ENCODE results near the gene NHERF1. TPM values are rescaled to one million over a fixed set of nuclear protein-coding genes. Genes with fewer than 3 reads are reported as not detected.
A peak's percentile ranks its signal among the peaks of the same experiment; 100 is the strongest.

NHERF1 gene
- total RNA-seq, 2 donors from 2014 or later = 76.2 to 160 TPM

DNA sequence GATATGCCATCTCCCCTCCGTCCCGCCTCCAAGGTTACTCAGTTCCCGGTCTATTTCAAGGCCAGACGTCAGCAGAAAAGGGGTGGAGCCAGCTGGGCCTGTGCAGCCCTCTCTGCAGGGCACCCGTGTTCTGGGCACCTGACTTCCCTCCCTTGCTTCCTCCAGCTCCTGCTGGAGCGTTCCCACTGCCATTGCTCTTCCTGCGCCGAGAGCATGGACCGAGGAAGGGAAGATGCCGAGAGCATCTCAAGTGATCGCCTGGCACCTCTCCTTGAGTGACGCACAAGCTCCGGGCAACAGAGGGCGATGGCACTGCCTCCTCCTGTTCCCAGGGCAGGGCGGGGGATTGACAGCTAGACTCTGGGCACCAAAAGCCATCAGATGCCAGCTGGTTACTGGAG lies 57.2 kb downstream of the NHERF1 start:
- H3K4me1 Mint-ChIP-seq = peaks cover 4% of the 10 kb centered on the region
- H3K4me3 Mint-ChIP-seq = no peak overlapping the region
- H3K9me3 Mint-ChIP-seq = no peaks in the 10 kb centered on the region
- no peak for ATAC-seq (replicated peaks)
- H3K27ac Mint-ChIP-seq = no peak overlapping the region
- H3K27me3 Mint-ChIP-seq = no peaks in the 10 kb centered on the region
- H3K36me3 Mint-ChIP-seq (ENCODE audit: low read depth) = peaks cover 41% of the 10 kb centered on the region

DNA sequence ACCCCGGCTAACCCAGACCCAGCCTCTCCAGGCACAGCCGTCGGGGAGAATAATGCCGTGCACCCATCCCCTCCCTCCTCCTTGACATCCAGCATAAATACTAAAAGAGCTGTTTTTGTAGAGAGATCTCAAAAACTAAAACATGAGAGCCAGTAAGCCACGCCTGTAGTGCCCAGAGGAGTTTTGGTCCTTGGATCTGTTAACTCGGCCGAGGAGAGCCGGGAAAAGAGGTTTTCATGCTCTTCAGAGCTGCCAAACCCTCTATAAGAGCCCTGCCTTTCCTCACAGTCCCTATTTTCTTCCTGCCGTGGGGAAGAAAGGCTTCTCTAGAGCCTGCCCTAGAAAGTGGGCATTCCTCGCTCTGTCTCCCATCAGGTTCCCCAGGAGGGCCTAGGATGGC lies 57.9 kb downstream of the NHERF1 start:
- Mint-ChIP-seq H3K36me3 (ENCODE audit: low read depth) (peaks cover 47% of the 10 kb centered on the region), H3K27me3 (no peaks in the 10 kb centered on the region), H3K4me3 (no peak overlapping the region), H3K4me1 (peaks cover 4% of the 10 kb centered on the region), H3K27ac (no peak overlapping the region), H3K9me3 (no peaks in the 10 kb centered on the region)
- no peak for ATAC-seq (replicated peaks)

DNA sequence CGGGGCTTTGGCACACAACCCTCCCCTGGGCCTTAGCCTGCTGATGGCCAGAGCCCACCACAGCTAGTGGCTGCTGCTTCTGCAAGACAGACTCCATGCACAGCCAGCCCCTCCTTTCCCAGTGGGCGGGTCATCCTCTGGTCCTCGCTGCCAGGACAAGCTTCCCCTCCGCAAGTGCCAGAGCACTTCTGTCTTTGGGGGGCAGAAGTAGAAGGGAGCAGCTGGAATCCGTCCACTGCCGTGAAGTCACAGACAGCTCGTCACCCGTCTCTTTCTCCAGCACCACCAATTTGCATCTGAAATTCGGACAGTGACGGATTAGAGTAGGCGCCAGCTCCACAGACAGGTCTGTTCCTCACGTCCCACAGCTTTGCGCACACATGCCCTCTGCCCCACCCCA lies 59.0 kb downstream of the NHERF1 start:
- no peak for ATAC-seq (replicated peaks)
- H3K4me3 Mint-ChIP-seq = no peak overlapping the region
- no peak overlapping the region for H3K27ac Mint-ChIP-seq
- no peaks in the 10 kb centered on the region for H3K9me3 Mint-ChIP-seq
- peaks cover 43% of the 10 kb centered on the region for H3K36me3 Mint-ChIP-seq (ENCODE audit: low read depth)
- no peaks in the 10 kb centered on the region for H3K27me3 Mint-ChIP-seq
- H3K4me1 Mint-ChIP-seq = peaks cover 4% of the 10 kb centered on the region

DNA sequence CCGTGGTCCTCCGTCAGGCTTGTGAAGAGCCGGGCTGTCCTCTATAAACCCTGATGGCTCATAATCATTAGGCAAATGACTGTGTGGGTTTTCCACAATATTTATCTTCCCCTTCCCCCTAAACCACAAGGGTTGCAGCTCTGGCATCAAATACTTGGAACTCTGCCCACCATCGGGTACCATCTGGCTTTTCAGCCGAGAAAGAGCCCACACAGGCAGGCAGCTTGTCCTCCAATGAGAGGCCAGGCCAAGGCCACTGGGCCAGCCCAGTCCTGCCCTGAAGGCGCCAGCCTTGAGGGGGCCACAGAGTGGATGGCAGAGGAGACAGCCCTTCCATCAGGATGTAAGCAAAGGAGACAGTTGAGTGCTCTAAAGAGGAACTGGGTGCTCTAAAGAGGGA lies 59.5 kb downstream of the NHERF1 start:
- no peak overlapping the region for H3K4me3 Mint-ChIP-seq
- peaks cover 4% of the 10 kb centered on the region for H3K4me1 Mint-ChIP-seq
- no peaks in the 10 kb centered on the region for H3K27me3 Mint-ChIP-seq
- ATAC-seq (replicated peaks) = no peak
- no peaks in the 10 kb centered on the region for H3K9me3 Mint-ChIP-seq
- H3K27ac Mint-ChIP-seq = no peak overlapping the region
- H3K36me3 Mint-ChIP-seq (ENCODE audit: low read depth) = peaks cover 43% of the 10 kb centered on the region

DNA sequence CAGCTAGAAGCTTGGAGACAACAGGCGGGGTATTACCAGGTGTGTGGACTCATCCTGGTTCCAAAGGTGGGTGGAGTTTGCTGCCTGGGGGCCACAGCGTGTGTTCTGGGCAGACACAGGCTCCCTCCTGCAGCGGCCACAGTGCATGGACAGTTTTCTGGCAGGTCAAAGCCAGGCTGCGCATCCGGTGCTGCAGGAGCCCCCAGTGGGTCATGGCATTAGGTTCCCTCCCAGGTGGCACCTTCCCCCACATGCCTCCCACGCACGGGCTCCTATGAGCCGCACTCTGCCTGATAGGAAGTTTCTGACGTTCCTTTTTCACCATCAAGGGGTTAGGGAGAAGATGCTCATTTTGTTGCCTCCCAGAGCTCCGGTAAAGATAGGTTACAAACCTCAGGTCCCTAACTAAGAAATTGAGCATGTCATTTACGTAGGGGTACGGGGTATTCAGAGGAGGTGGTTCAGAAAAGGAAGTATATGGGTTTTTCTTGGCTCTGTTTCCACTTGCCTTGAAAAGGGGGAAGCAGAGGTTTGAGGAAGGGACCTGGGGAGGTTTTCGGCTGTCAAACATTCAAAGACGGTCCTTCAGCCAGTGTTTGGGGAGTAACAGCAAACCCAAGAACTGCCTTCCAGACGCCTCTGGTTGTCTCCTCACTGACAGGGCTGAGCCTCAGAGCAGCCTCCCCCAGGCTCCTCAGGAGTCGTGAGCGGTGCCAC lies 60.4 kb downstream of the NHERF1 start:
- no peak for ATAC-seq (replicated peaks)
- no peaks in the 10 kb centered on the region for H3K9me3 Mint-ChIP-seq
- no peak overlapping the region for H3K27ac Mint-ChIP-seq
- peaks cover 4% of the 10 kb centered on the region for H3K4me1 Mint-ChIP-seq
- no peaks in the 10 kb centered on the region for H3K27me3 Mint-ChIP-seq
- no peak overlapping the region for H3K4me3 Mint-ChIP-seq
- H3K36me3 Mint-ChIP-seq (ENCODE audit: low read depth) = peaks cover 44% of the 10 kb centered on the region

DNA sequence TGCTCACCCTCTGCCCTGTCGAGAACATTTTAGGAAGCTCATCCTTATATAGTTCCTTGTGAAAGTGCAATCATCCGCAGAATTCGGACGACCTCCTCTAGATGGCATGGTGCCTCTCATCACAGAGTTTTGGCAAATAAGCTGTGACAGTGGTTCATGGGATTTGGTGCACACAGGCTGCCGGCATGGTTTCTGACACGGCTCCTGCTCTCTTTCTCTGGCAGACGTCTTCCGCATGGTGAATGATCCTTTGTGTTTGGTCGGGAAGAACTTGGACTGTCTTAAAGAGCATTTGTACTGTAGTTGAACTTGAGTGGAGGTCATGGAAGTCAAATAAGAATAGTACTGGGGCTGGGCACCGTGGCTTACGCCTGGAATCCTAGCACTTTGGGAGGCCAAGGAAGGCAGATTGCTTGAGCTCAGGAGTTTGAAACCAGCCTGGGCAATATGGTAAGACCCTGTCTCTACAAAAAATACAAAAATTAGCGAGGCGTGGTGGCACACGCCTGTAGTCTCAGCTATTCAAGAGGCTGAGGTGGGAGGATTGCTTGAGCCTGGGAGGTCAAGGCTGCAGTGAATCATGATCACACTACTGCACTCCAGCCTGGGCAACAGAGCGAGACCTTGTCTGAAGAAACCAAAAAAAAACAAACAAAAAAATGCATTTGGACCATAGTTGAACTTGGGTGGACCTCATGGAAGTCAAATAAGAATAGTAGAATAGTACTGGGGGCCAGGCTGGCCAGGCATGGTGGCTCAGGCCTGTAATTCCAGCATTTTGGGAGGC lies 62.5 kb downstream of the NHERF1 start:
- Mint-ChIP-seq H3K4me1 (peaks cover 4% of the 10 kb centered on the region), H3K27ac (no peak overlapping the region), H3K27me3 (no peaks in the 10 kb centered on the region), H3K4me3 (no peak overlapping the region), H3K36me3 (ENCODE audit: low read depth) (peaks cover 48% of the 10 kb centered on the region), H3K9me3 (no peaks in the 10 kb centered on the region)
- ATAC-seq (replicated peaks) = no peak

DNA sequence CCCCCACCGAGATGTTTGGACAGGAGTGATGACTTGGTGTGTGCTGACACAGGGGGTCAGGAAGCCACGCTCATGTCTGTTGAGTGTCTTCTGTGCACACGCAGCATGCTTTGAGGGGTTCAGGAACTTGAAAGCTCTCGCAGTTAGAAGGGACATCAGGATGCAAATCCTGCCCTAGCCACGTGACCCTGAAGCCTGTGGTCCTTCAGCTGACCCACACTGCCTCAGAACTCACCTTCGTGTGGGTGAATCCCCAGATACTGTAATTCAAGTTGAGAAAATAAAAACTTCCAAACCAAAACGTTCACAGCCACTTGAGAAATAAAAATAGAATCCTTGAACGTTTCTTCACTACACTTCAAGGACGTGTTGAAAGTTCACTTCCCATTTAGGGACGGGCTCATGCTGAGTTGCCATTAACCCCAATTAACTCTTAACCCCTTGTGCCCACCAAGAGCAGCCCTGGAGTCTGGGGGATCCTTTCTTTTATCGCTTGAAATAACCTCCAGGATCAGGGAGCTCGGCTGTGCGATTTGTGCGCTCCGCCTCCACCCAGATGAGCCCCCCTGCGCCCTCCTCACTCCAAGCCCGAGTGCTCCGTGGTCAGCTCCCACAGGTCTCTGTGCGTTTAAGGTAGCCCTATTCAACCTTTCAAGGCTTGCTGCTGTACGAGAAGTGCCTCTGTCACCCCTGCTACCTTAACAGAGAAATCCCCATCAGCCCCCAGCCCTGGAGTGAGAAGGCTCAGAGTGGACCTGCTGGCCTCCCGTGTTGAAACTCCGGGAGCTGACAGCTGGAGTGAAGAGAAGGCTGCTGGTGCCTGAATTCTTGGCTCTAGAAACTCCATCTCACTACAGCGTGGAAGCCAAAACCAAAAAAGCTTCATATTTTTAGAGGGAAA lies 63.9 kb downstream of the NHERF1 start:
- no peak overlapping the region for H3K4me3 Mint-ChIP-seq

DNA sequence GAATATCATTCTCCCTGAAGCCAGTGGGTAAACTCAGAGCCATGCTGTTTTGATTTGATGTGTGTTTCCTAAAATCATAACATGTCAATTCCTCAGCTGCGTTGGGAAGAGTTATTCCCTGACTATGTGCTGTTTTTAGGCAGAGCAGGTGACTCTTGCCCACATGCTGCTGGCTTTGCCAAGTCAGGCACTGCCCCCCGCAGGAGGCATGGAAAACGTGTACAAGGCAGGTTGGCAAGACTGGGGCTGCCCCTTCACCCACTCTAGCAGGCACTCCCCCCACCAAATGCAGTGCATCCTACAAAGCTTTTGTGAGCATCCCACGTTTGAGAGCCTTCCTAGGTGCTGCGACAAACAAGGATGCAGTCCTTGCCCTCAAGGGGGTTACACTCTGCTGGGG lies 66.0 kb downstream of the NHERF1 start:
- H3K4me1 Mint-ChIP-seq = peaks cover 4% of the 10 kb centered on the region
- H3K27me3 Mint-ChIP-seq = no peaks in the 10 kb centered on the region
- peaks cover 66% of the 10 kb centered on the region for H3K36me3 Mint-ChIP-seq (ENCODE audit: low read depth)
- H3K9me3 Mint-ChIP-seq = no peaks in the 10 kb centered on the region
- H3K27ac Mint-ChIP-seq = no peak overlapping the region
- H3K4me3 Mint-ChIP-seq = no peak overlapping the region
- ATAC-seq (replicated peaks) = no peak

More for the DNA sequence above, 63.9 kb downstream of the NHERF1 start:
- H3K27me3 Mint-ChIP-seq = no peaks in the 10 kb centered on the region
- no peak overlapping the region for H3K27ac Mint-ChIP-seq
- H3K4me1 Mint-ChIP-seq = peaks cover 4% of the 10 kb centered on the region
- ATAC-seq (replicated peaks) = no peak
- no peaks in the 10 kb centered on the region for H3K9me3 Mint-ChIP-seq
- H3K36me3 Mint-ChIP-seq (ENCODE audit: low read depth) = peaks cover 62% of the 10 kb centered on the region

DNA sequence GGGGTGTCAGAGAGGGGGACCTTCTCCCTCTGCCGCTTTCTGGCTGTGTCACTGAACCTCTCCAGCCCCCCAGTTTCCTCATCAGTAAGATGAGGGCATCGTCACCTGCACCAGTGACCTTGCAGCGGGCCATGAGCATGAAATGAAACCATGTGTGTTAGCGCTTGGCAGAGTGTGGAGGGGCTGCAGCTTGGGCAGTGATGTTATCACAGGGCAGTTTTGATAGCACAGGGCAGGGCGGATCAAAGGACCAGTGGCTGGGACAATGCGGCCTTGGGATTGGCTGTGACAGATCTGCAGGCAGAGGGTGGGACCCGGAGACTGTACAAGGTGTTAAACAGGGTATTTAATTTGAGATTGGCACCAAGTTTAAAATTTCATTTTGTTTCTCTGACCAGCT lies 66.6 kb downstream of the NHERF1 start:
- Mint-ChIP-seq H3K27me3 (no peaks in the 10 kb centered on the region), H3K36me3 (ENCODE audit: low read depth) (peaks cover 68% of the 10 kb centered on the region), H3K4me1 (peaks cover 1% of the 10 kb centered on the region), H3K27ac (no peak overlapping the region), H3K4me3 (no peak overlapping the region), H3K9me3 (no peaks in the 10 kb centered on the region)
- ATAC-seq (replicated peaks) = no peak

DNA sequence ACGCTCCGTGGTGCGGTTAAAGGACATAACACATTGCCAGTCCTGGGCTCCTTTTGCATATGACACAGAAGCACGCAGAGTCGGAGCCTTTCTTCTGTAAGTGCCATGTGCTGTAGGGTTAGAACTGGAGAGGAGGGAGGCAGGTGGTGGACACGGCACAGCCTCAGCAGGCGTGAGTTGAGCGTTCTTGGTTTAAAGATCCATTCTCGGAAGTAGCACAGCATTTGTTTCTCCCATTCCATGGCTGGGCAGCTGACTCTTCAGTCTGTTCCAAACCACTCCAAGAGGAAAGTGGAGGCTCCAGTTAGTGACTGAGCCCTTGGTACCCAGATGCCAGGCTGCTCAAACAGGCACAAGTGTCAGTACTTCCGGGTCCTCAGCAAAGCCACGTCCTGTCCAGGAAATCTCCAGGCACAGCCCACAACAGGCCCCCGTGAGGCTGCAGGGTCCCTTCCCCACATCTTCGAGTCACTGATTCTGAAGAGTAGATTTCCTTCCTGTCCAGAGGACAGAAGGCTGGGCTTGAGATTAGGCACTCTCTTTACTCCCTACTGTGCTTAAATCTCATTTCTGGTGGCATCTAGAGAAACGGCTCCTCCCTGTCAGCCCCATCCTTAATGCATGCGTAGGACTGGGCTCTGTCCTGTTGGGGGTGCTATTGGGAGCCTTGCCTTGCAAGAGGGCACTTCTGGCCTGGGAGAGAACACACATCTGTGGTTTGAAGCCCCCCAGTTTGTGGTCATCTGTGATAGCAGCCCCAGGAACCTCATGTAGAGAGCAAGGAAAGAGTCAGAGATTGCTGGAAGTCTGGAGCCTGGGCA lies 67.3 kb downstream of the NHERF1 start:
- H3K4me3 Mint-ChIP-seq = no peak overlapping the region
- H3K27me3 Mint-ChIP-seq = no peaks in the 10 kb centered on the region
- no peaks in the 10 kb centered on the region for H3K4me1 Mint-ChIP-seq
- H3K36me3 Mint-ChIP-seq (ENCODE audit: low read depth) = peaks cover 68% of the 10 kb centered on the region
- H3K27ac Mint-ChIP-seq = no peak overlapping the region
- H3K9me3 Mint-ChIP-seq = no peaks in the 10 kb centered on the region
- ATAC-seq (replicated peaks) = no peak

DNA sequence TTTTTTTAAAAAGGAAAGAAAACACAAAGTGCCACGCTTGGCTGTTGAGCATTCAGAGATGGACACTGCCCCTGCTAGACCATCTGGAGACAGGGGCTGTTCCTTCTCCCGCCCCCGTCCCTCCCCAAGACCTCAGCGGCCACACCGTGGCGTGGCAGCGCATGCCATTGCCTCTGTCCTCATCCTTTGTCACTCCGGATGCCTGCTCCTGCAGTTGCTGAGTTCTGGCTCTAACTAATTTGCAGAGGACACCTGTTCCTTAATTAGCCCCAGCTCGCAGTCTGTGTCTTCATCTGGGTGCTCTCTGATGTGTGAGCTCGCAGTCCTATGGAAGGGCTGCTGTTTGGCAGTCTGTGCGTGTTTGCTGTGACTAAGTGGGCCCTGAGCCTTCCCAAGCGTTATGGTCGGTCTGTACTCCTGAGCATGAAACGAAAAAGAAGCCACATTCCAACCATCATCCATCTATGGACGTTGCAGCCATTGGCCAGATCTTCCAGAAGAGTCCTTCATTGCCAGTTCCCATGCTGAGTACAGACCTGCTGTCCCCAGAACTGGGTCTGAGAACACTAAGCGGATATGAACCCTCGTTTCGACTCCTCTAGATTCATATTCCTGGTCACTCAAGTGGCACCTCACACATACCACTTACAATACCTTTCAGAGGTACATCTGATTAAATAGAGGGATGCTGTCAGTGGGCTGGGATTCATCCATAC lies 68.6 kb downstream of the NHERF1 start:
- Mint-ChIP-seq H3K9me3 (no peaks in the 10 kb centered on the region), H3K27me3 (no peaks in the 10 kb centered on the region), H3K27ac (no peak overlapping the region), H3K4me3 (no peak overlapping the region), H3K36me3 (ENCODE audit: low read depth) (peaks cover 70% of the 10 kb centered on the region), H3K4me1 (no peaks in the 10 kb centered on the region)
- ATAC-seq (replicated peaks) = no peak

DNA sequence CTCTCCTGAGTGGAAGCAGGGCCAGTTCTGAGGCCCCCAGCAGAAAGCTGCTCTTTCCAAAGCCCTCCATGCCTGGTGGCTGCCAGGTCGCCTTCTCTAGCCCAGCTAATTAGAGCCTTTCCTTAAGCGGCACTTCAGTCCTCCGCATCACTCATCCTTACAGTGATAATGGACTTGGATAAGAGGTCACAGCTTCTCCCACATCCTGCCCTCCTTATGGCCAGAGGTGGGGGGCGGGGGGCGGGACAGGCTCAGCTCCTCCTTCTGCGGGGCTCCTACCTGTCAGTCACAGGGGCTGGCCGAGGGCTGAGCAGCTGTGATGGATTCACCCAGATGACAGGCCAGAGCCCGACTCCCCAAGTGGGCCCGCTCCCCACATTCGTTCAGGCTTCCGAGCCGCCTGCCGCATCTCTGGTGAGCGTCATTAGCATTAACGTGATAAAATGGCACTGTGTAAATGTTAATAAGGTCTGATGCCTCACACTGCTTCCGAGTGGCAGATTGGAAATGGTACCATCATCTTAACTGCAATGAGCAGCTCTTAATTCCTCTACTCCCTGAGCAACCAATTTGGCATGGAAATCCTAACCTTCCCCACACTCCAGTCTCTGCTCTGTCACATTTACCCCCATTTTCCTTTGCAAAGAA lies 70.0 kb downstream of the NHERF1 start:
- no peak overlapping the region for H3K4me3 Mint-ChIP-seq
- no peaks in the 10 kb centered on the region for H3K4me1 Mint-ChIP-seq
- H3K27me3 Mint-ChIP-seq = no peaks in the 10 kb centered on the region
- no peak for ATAC-seq (replicated peaks)
- H3K36me3 Mint-ChIP-seq (ENCODE audit: low read depth) = peaks cover 60% of the 10 kb centered on the region
- H3K9me3 Mint-ChIP-seq = no peaks in the 10 kb centered on the region
- H3K27ac Mint-ChIP-seq = peak overlapping the region; percentile 33

Measured in activated T-helper 17 cell treated with anti-CD3 and anti-CD28 coated beads, Interleukin-2, amount 50 U/mL, for 72 hours (primary cell).